DOHH2 (cell line): ENCODE measurements around the gene IWS1.

Experiments used
- H3F3A ChIP-seq: fragments of 200-600 bp; sonication (generic), shearing (Covaris generic); 2 replicates; pipeline ENCODE4 v1.6.0; 2016; ENCODE audit warnings: antibody characterized with exemption, mild to moderate bottlenecking; ENCODE audit not compliant: control insufficient read depth, insufficient read depth
- H3K27ac ChIP-seq: fragments of 200-600 bp; sonication (generic); 2 replicates; pipeline ENCODE4 v1.5.1; 2014; ENCODE audit warnings: low read depth, mild to moderate bottlenecking, low read length, moderate library complexity
- H3K27me3 ChIP-seq: fragments of 200-600 bp; sonication (generic); 2 replicates; pipeline ENCODE4 v1.6.1; 2014; ENCODE audit warnings: mild to moderate bottlenecking, low read length, mixed read lengths; ENCODE audit not compliant: control insufficient read depth
- H3K36me3 ChIP-seq: fragments of 200-600 bp; sonication (generic); 2 replicates; pipeline ENCODE4 v1.6.1; 2014; ENCODE audit warnings: mild to moderate bottlenecking, low read length, moderate library complexity, mixed read lengths; ENCODE audit not compliant: control insufficient read depth
- H3K4me1 ChIP-seq: fragments of 200-600 bp; sonication (generic); 2 replicates; pipeline ENCODE4 v1.6.1; 2014; ENCODE audit warnings: mild to moderate bottlenecking, low read length, mixed read lengths; ENCODE audit not compliant: control insufficient read depth
- H3K4me2 ChIP-seq: fragments of 200-600 bp; sonication (generic); 2 replicates; pipeline ENCODE4 v1.6.0; 2014; ENCODE audit warnings: mild to moderate bottlenecking, low read length, moderate library complexity
- H3K4me3 ChIP-seq: fragments of 200-600 bp; sonication (generic); 2 replicates; pipeline ENCODE4 v1.5.1; 2014; ENCODE audit warnings: mild to moderate bottlenecking, low read length, mixed read lengths
- H3K79me2 ChIP-seq: fragments of 200-600 bp; sonication (generic); 2 replicates; pipeline ENCODE4 v1.6.1; 2014; ENCODE audit warnings: mild to moderate bottlenecking, low read length, mixed read lengths; ENCODE audit not compliant: control insufficient read depth
- H3K9me2 ChIP-seq: fragments of 200-600 bp; sonication (generic); replicated peaks from 2 replicates; pipeline ENCODE4 v1.6.1; 2014; ENCODE audit warnings: mild to moderate bottlenecking, low read length, mixed read lengths; ENCODE audit not compliant: control insufficient read depth
- H3K9me3 ChIP-seq: fragments of 200-600 bp; sonication (generic); 2 replicates; pipeline ENCODE4 v1.6.1; 2014; ENCODE audit warnings: antibody characterized with exemption, low read length, mixed read lengths; ENCODE audit not compliant: control insufficient read depth, insufficient read depth
- H4K20me1 ChIP-seq: fragments of 200-600 bp; sonication (generic); 2 replicates; pipeline ENCODE4 v1.6.0; 2014; ENCODE audit warnings: low read depth, mild to moderate bottlenecking, antibody characterized with exemption, low read length, moderate library complexity; ENCODE audit not compliant: control insufficient read depth, insufficient read depth
- CTCF ChIP-seq: fragments of 200-600 bp; sonication (generic); IDR thresholded peaks from one replicate; pipeline ENCODE4 v1.5.1; 2014; ENCODE audit warnings: antibody characterized with exemption, mild to moderate bottlenecking, low read depth, low read length; ENCODE audit not compliant: poor library complexity, severe bottlenecking
- EZH2phosphoT487 ChIP-seq: fragments of 200-600 bp; sonication (generic); IDR thresholded peaks from 2 replicates; pipeline ENCODE4 v1.6.1; 2017; ENCODE audit warnings: borderline replicate concordance, mild to moderate bottlenecking, antibody characterized with exemption, low read length, moderate library complexity, mixed read lengths

IWS1 gene

GRCh38 chr2:127552846-127553245 lies 26.6 kb upstream of the IWS1 start:
- no peaks in the 10 kb centered on the region for H3K36me3 ChIP-seq
- H3K4me2 ChIP-seq: no peak overlapping the region
- no peaks in the 10 kb centered on the region for H3K9me3 ChIP-seq
- H3K4me1 ChIP-seq: no peaks in the 10 kb centered on the region
- no peaks in the 10 kb centered on the region for H3K9me2 ChIP-seq
- H3F3A ChIP-seq: no peaks in the 10 kb centered on the region
- no peak overlapping the region for H3K4me3 ChIP-seq
- H3K79me2 ChIP-seq: no peaks in the 10 kb centered on the region
- H3K27ac ChIP-seq: no peak overlapping the region
- peaks cover 29% of the 10 kb centered on the region for H3K27me3 ChIP-seq
- TF ChIP-seq EZH2phosphoT487 (no peak), CTCF (no peak)
- no peaks in the 10 kb centered on the region for H4K20me1 ChIP-seq

GRCh38 chr2:127552336-127552735 lies 26.0 kb upstream of the IWS1 start:
- Histone ChIP-seq H3K9me2 (no peaks in the 10 kb centered on the region), H3F3A (no peaks in the 10 kb centered on the region), H3K4me1 (no peaks in the 10 kb centered on the region), H3K4me3 (no peak overlapping the region), H3K4me2 (no peak overlapping the region), H3K9me3 (no peaks in the 10 kb centered on the region), H4K20me1 (no peaks in the 10 kb centered on the region), H3K79me2 (no peaks in the 10 kb centered on the region), H3K27ac (no peak overlapping the region), H3K27me3 (peaks cover 30% of the 10 kb centered on the region), H3K36me3 (no peaks in the 10 kb centered on the region)
- TF ChIP-seq EZH2phosphoT487: no peak
- no peak for TF ChIP-seq CTCF

- Histone ChIP-seq H3K27me3 (peaks cover 27% of the 10 kb centered on the region), H3K4me2 (no peak overlapping the region), H3K9me2 (no peaks in the 10 kb centered on the region), H3K4me1 (no peaks in the 10 kb centered on the region), H3K4me3 (no peak overlapping the region), H3K9me3 (no peaks in the 10 kb centered on the region), H3K79me2 (no peaks in the 10 kb centered on the region), H4K20me1 (no peaks in the 10 kb centered on the region), H3F3A (no peaks in the 10 kb centered on the region), H3K27ac (no peak overlapping the region), H3K36me3 (no peaks in the 10 kb centered on the region)
- TF ChIP-seq EZH2phosphoT487 (no peak), CTCF (no peak)
These were observed 25.1 kb upstream of the IWS1 start for GRCh38 chr2:127551221-127551930.
